Measurements from ENCODE around the gene ASL. TPM values are rescaled to one million over a fixed set of nuclear protein-coding genes. Genes with fewer than 3 reads are reported as not detected.
A peak's percentile ranks its signal among the peaks of the same experiment; 100 is the strongest.

The ASL gene
- total and polyA plus RNA-seq, 9 of the 15 experiments (the other 6 are each of a cell fraction or from before 2014, with no cell fraction given) = 2.6 to 67.0 (median 33.3) TPM

- no peak for TF ChIP-seq TEAD1 (CRISPR knock-in tag; IDR thresholded peaks at IDR 0.05)
- TF ChIP-seq GATAD2B (IDR thresholded peaks at IDR 0.05; ENCODE audit: borderline replicate concordance) = no peak
- TF ChIP-seq TAF9B (IDR thresholded peaks at IDR 0.05; ENCODE audit: partially characterized antibody) = peak; percentile 17
- TF ChIP-seq CBX8 (IDR thresholded peaks at IDR 0.05; ENCODE audit: borderline replicate concordance, extremely low read depth, low read depth, low read length, poor library complexity, severe bottlenecking) = no peak
- TF ChIP-seq CBX3 (IDR thresholded peaks at IDR 0.05; ENCODE audit: borderline replicate concordance in 1 of 2, low read length in 2 of 2) = no peak
- no peak for TF ChIP-seq NUFIP1 (IDR thresholded peaks at IDR 0.05; ENCODE audit: partially characterized antibody)
- TF ChIP-seq CHD7 (IDR thresholded peaks at IDR 0.05; ENCODE audit: low read depth, low read length) = no peak
- TF ChIP-seq ZZZ3 (IDR thresholded peaks at IDR 0.05) = no peak
- TF ChIP-seq LARP7 (IDR thresholded peaks at IDR 0.05) = peak; percentile 59; the same call in 1 of the 2 replicates
- no peak for TF ChIP-seq XRCC5 (IDR thresholded peaks at IDR 0.05; ENCODE audit: low read depth, low read length)
- TF ChIP-seq ZFP30 (CRISPR knock-in tag; IDR thresholded peaks at IDR 0.05; ENCODE audit: borderline replicate concordance) = no peak
- no peak for TF ChIP-seq NFYB (IDR thresholded peaks at IDR 0.05; ENCODE audit: extremely low read depth, insufficient read length)
- no peak for TF ChIP-seq MTF1 (CRISPR knock-in tag; IDR thresholded peaks at IDR 0.05; ENCODE audit: borderline replicate concordance)
- TF ChIP-seq TRIM28 (IDR thresholded peaks at IDR 0.05) = peak; percentile 76; the same call in 1 of the 2 replicates
- TF ChIP-seq EZH2 (IDR thresholded peaks at IDR 0.05; ENCODE audit: borderline replicate concordance, low read depth, low read length) = no peak
- TF ChIP-seq ZNF133 (CRISPR knock-in tag; IDR thresholded peaks at IDR 0.05) = no peak
These were observed 24.2 kb downstream of the ASL start (continued) for GRCh38 chr7:66099551-66100407.

Measured in K562 (cell line).